ENCODE measurements around the gene LRRIQ4.

LRRIQ4 gene

GRCh38 chr3:169842960-169843359, 30.3 kb downstream of the LRRIQ4 start:
- TF ChIP-seq CTCF (IDR thresholded peaks at IDR 0.05; ENCODE audit: low read depth, low read length): no peak
- no peak for DNase-seq (ENCODE audit: extremely low read depth, low read depth)

- no peak for DNase-seq (ENCODE audit: extremely low read depth, low read depth)
- no peak for TF ChIP-seq CTCF (IDR thresholded peaks at IDR 0.05; ENCODE audit: low read depth, low read length)
Measured at GRCh38 chr3:169846458-169847193, 34.0 kb downstream of the LRRIQ4 start.

GRCh38 chr3:169847896-169848295, 35.2 kb downstream of the LRRIQ4 start:
- DNase-seq (ENCODE audit: extremely low read depth, low read depth): no peak

GRCh38 chr3:169848741-169849140, 36.1 kb downstream of the LRRIQ4 start:
- no peak for TF ChIP-seq CTCF (IDR thresholded peaks at IDR 0.05; ENCODE audit: low read depth, low read length)
- DNase-seq (ENCODE audit: extremely low read depth, low read depth): no peak

More at GRCh38 chr3:169847896-169848295, 35.2 kb downstream of the LRRIQ4 start:
- TF ChIP-seq CTCF (IDR thresholded peaks at IDR 0.05; ENCODE audit: low read depth, low read length): no peak

- DNase-seq (ENCODE audit: extremely low read depth, low read depth): no peak
- no peak for TF ChIP-seq CTCF (IDR thresholded peaks at IDR 0.05; ENCODE audit: low read depth, low read length)
Measured at GRCh38 chr3:169850618-169851017, 37.9 kb downstream of the LRRIQ4 start.

- DNase-seq (ENCODE audit: extremely low read depth, low read depth): no peak
- TF ChIP-seq CTCF (IDR thresholded peaks at IDR 0.05; ENCODE audit: low read depth, low read length): no peak
Measured at GRCh38 chr3:169855514-169855913, 42.8 kb downstream of the LRRIQ4 start.

GRCh38 chr3:169857811-169858210, 45.1 kb downstream of the LRRIQ4 start:
- DNase-seq (ENCODE audit: extremely low read depth, low read depth): no peak

More at GRCh38 chr3:169857811-169858210, 45.1 kb downstream of the LRRIQ4 start:
- TF ChIP-seq CTCF (IDR thresholded peaks at IDR 0.05; ENCODE audit: low read depth, low read length): no peak
